Measurements from ENCODE around the gene ZNF480.
A peak's percentile ranks its signal among the peaks of the same experiment; 100 is the strongest.
"Not testable (repeated sequence)": the region's sequence is repeated elsewhere in the genome, so short reads cannot be mapped to it uniquely, and the experiment has no call there.

Gene ZNF480

GRCh38 chr19:52296773-52297600 is at the start of gene ZNF480:
Gene ZNF480, plus strand, starts transcription at chr19:52297169. Its CDS starts 3,244 bp downstream, at chr19:52300413.
- DNase-seq (ENCODE audit: low spot score), result peak; percentile 95

- DNase-seq (ENCODE audit: low spot score), result peak; percentile 63
Measured at GRCh38 chr19:52248241-52248640, 48.7 kb upstream of the ZNF480 start.

- no peak for DNase-seq (ENCODE audit: low spot score)
Measured at GRCh38 chr19:52258426-52258825, 38.5 kb upstream of the ZNF480 start.

GRCh38 chr19:52265556-52265955 is 31.4 kb upstream of the ZNF480 start:
- not testable (repeated sequence) for DNase-seq (ENCODE audit: low spot score)

GRCh38 chr19:52269338-52270261 is 27.4 kb upstream of the ZNF480 start, which contains the start of gene ZNF766:
Gene ZNF766, plus strand, starts transcription at chr19:52269587. Its CDS starts 27 bp downstream, at chr19:52269614.
- peak; percentile 98 for DNase-seq (ENCODE audit: low spot score)

GRCh38 chr19:52270266-52270885 is 26.6 kb upstream of the ZNF480 start:
- DNase-seq (ENCODE audit: low spot score), result peak; percentile 59

GRCh38 chr19:52273301-52273700 is 23.7 kb upstream of the ZNF480 start:
- no peak for DNase-seq (ENCODE audit: low spot score)

- no peak for DNase-seq (ENCODE audit: low spot score)
Measured at GRCh38 chr19:52274191-52274590, 22.8 kb upstream of the ZNF480 start.

GRCh38 chr19:52275988-52276387 is 21.0 kb upstream of the ZNF480 start:
- no peak for DNase-seq (ENCODE audit: low spot score)

- no peak for DNase-seq (ENCODE audit: low spot score)
Measured at GRCh38 chr19:52277471-52277870, 19.5 kb upstream of the ZNF480 start.

GRCh38 chr19:52286256-52286655 is 10.7 kb upstream of the ZNF480 start:
- DNase-seq (ENCODE audit: low spot score), result no peak

GRCh38 chr19:52291781-52292180 is 5.2 kb upstream of the ZNF480 start:
- DNase-seq (ENCODE audit: low spot score), result no peak

- DNase-seq (ENCODE audit: low spot score), result not testable (repeated sequence)
Measured at GRCh38 chr19:52292946-52293345, 4.0 kb upstream of the ZNF480 start.

- DNase-seq (ENCODE audit: low spot score), result no peak
Measured at GRCh38 chr19:52296400-52296772, 583 bp upstream of the ZNF480 start.

GRCh38 chr19:52297601-52298364 is 814 bp downstream of the ZNF480 start:
- DNase-seq (ENCODE audit: low spot score), result no peak

- no peak for DNase-seq (ENCODE audit: low spot score)
Measured at GRCh38 chr19:52307275-52307674, 10.3 kb downstream of the ZNF480 start.

GRCh38 chr19:52322429-52322828 is 25.5 kb downstream of the ZNF480 start:
- DNase-seq (ENCODE audit: low spot score), result no peak

GRCh38 chr19:52331757-52332156 is 34.8 kb downstream of the ZNF480 start:
- DNase-seq (ENCODE audit: low spot score), result no peak

- DNase-seq (ENCODE audit: low spot score), result no peak
Measured at GRCh38 chr19:52335768-52336116, 38.8 kb downstream of the ZNF480 start.

GRCh38 chr19:52336117-52336790 is 39.3 kb downstream of the ZNF480 start, which contains the start of gene ZNF610:
Gene ZNF610, plus strand, starts transcription at chr19:52336243. Its CDS starts 12,930 bp downstream, at chr19:52349173.
- peak; percentile 96 for DNase-seq (ENCODE audit: low spot score)

Data from D341Med (cell line).